Adipocyte (in vitro differentiated cells): ENCODE measurements around the gene ZSCAN16.

Experiments
- DNase-seq: peaks from one replicate; pipeline ENCODE4 v3.0.0-alpha.2; 2015; ENCODE audit warnings: low read depth
- H3K27me3 ChIP-seq: replicated peaks from 2 replicates; pipeline ENCODE4 v1.7.0; 2013; ENCODE audit warnings: mild to moderate bottlenecking, low read length, moderate library complexity; ENCODE audit not compliant: control insufficient read depth, insufficient read depth
- H3K36me3 ChIP-seq: 2 replicates; pipeline ENCODE4 v1.7.0; 2013; ENCODE audit warnings: low read length, mild to moderate bottlenecking, moderate library complexity; ENCODE audit not compliant: control insufficient read depth, insufficient read depth, severe bottlenecking
- H3K4me1 ChIP-seq: 2 replicates; pipeline ENCODE4 v1.7.0; 2013; ENCODE audit warnings: mild to moderate bottlenecking, low read length, moderate library complexity; ENCODE audit not compliant: control insufficient read depth, insufficient read depth
- H3K4me3 ChIP-seq: 2 replicates; pipeline ENCODE4 v1.7.0; 2013; ENCODE audit warnings: mild to moderate bottlenecking, low read length, moderate library complexity
- H3K9ac ChIP-seq: 2 replicates; pipeline ENCODE4 v1.7.0; 2013; ENCODE audit warnings: mild to moderate bottlenecking, low read length, moderate library complexity
- H3K9me3 ChIP-seq: 2 replicates; pipeline ENCODE4 v1.7.0; 2013; ENCODE audit warnings: mild to moderate bottlenecking, low read length, moderate library complexity; ENCODE audit not compliant: control insufficient read depth

The ZSCAN16 gene

GRCh38 chr6:28134015-28134414 is 9.6 kb downstream of the ZSCAN16 start:
- Histone ChIP-seq H3K4me1 (peaks cover 30% of the 10 kb centered on the region), H3K9ac (peak overlapping the region; percentile 55), H3K4me3 (no peak overlapping the region), H3K27me3 (no peaks in the 10 kb centered on the region), H3K36me3 (peaks cover 32% of the 10 kb centered on the region), H3K9me3 (no peaks in the 10 kb centered on the region)
- peak; percentile 69 for DNase-seq

GRCh38 chr6:28134716-28135115 is 10.3 kb downstream of the ZSCAN16 start:
- H3K36me3 ChIP-seq: peaks cover 25% of the 10 kb centered on the region
- no peak overlapping the region for H3K4me3 ChIP-seq
- H3K9ac ChIP-seq: peak overlapping the region; percentile 97
- H3K27me3 ChIP-seq: no peaks in the 10 kb centered on the region
- DNase-seq: no peak
- H3K4me1 ChIP-seq: peaks cover 30% of the 10 kb centered on the region
- no peaks in the 10 kb centered on the region for H3K9me3 ChIP-seq

- no peaks in the 10 kb centered on the region for H3K9me3 ChIP-seq
- no peaks in the 10 kb centered on the region for H3K27me3 ChIP-seq
- peak; percentile 7 for DNase-seq
- peak overlapping the region; percentile 98 for H3K4me3 ChIP-seq
- H3K9ac ChIP-seq: peak overlapping the region; percentile 97
- H3K4me1 ChIP-seq: peaks cover 30% of the 10 kb centered on the region
- H3K36me3 ChIP-seq: peaks cover 19% of the 10 kb centered on the region
Observed at GRCh38 chr6:28135393-28135792, 11.0 kb downstream of the ZSCAN16 start.

GRCh38 chr6:28136585-28137504 is 12.4 kb downstream of the ZSCAN16 start:
- no peaks in the 10 kb centered on the region for H3K9me3 ChIP-seq
- peak; percentile 98 for DNase-seq
- peaks cover 34% of the 10 kb centered on the region for H3K4me1 ChIP-seq
- no peaks in the 10 kb centered on the region for H3K27me3 ChIP-seq
- H3K36me3 ChIP-seq: peaks cover 17% of the 10 kb centered on the region
- H3K4me3 ChIP-seq: peak overlapping the region; percentile 98
- H3K9ac ChIP-seq: peak overlapping the region; percentile 97

GRCh38 chr6:28137505-28137981 is 13.1 kb downstream of the ZSCAN16 start:
- Histone ChIP-seq H3K4me1 (peaks cover 34% of the 10 kb centered on the region), H3K9me3 (no peaks in the 10 kb centered on the region), H3K27me3 (no peaks in the 10 kb centered on the region), H3K4me3 (peak overlapping the region; percentile 98), H3K9ac (peak overlapping the region; percentile 97), H3K36me3 (peaks cover 12% of the 10 kb centered on the region)
- DNase-seq: peak; percentile 56

GRCh38 chr6:28139860-28140543 is 15.6 kb downstream of the ZSCAN16 start:
- no peak for DNase-seq
- no peaks in the 10 kb centered on the region for H3K9me3 ChIP-seq
- H3K4me3 ChIP-seq: peak overlapping the region; percentile 50
- no peak overlapping the region for H3K9ac ChIP-seq
- peaks cover 7% of the 10 kb centered on the region for H3K36me3 ChIP-seq
- no peaks in the 10 kb centered on the region for H3K27me3 ChIP-seq
- H3K4me1 ChIP-seq: peaks cover 32% of the 10 kb centered on the region

- H3K27me3 ChIP-seq: no peaks in the 10 kb centered on the region
- peak overlapping the region; percentile 50 for H3K4me3 ChIP-seq
- H3K9ac ChIP-seq: no peak overlapping the region
- H3K36me3 ChIP-seq: peaks cover 10% of the 10 kb centered on the region
- H3K9me3 ChIP-seq: no peaks in the 10 kb centered on the region
- DNase-seq: no peak
- H3K4me1 ChIP-seq: peaks cover 34% of the 10 kb centered on the region
Observed at GRCh38 chr6:28140616-28141015, 16.2 kb downstream of the ZSCAN16 start.

GRCh38 chr6:28141500-28142329 is 17.3 kb downstream of the ZSCAN16 start, which contains the start of gene ZKSCAN8:
Gene ZKSCAN8, plus strand, starts transcription at chr6:28141883. Its CDS starts 6,525 bp downstream, at chr6:28148408.
- Histone ChIP-seq H3K4me3 (peak within 1 kb of the TSS; percentile 96), H3K9me3 (no peaks in the 10 kb centered on the region), H3K36me3 (peaks cover 20% of the 10 kb centered on the region), H3K4me1 (peaks cover 36% of the 10 kb centered on the region), H3K27me3 (no peaks in the 10 kb centered on the region), H3K9ac (peak within 1 kb of the TSS; percentile 95)
- peak; percentile 87 for DNase-seq

GRCh38 chr6:28142446-28142845 is 18.0 kb downstream of the ZSCAN16 start:
- peaks cover 36% of the 10 kb centered on the region for H3K4me1 ChIP-seq
- peak overlapping the region; percentile 96 for H3K4me3 ChIP-seq
- no peaks in the 10 kb centered on the region for H3K27me3 ChIP-seq
- peak; percentile 63 for DNase-seq
- peak overlapping the region; percentile 95 for H3K9ac ChIP-seq
- no peaks in the 10 kb centered on the region for H3K9me3 ChIP-seq
- H3K36me3 ChIP-seq: peaks cover 21% of the 10 kb centered on the region

GRCh38 chr6:28145231-28145630 is 20.8 kb downstream of the ZSCAN16 start:
- Histone ChIP-seq H3K9ac (no peak overlapping the region), H3K9me3 (no peaks in the 10 kb centered on the region), H3K27me3 (no peaks in the 10 kb centered on the region), H3K4me3 (no peak overlapping the region), H3K4me1 (peaks cover 31% of the 10 kb centered on the region), H3K36me3 (peaks cover 48% of the 10 kb centered on the region)
- DNase-seq: no peak
